GM18499 (cell line): ENCODE measurements around the gene SERPINA9.
"Not testable (repeated sequence)": the region's sequence is repeated elsewhere in the genome, so short reads cannot be mapped to it uniquely, and the experiment has no call there.

Source experiments
- ATAC-seq: cut with Tn5 transposase; IDR thresholded peaks from one replicate; pipeline ENCODE4 v1.9.1; 2021; ENCODE audit warnings: moderate number of reproducible peaks; ENCODE audit not compliant: insufficient read depth, unreplicated experiment

Gene SERPINA9

DNA sequence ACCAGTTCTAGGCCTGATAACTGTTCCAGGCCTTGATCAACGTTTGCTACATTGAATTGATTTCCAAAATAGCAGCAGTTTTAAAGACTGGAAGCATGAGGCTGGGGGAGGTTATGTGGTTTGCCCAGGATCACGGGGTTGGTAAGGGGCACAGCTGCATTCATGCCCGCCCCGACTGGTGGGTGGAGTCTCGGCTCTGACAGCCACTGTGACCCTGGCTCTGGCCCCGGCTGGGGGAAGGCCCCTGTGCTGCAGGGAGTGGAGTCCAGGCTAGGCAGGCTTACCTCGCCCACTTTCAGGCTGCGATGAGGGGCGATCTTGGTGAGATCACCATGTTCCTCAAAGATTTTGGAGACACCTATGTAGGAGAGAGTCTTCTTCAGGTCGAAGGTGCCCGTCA lies 13.3 kb upstream of the SERPINA9 start:
- no peak for ATAC-seq

DNA sequence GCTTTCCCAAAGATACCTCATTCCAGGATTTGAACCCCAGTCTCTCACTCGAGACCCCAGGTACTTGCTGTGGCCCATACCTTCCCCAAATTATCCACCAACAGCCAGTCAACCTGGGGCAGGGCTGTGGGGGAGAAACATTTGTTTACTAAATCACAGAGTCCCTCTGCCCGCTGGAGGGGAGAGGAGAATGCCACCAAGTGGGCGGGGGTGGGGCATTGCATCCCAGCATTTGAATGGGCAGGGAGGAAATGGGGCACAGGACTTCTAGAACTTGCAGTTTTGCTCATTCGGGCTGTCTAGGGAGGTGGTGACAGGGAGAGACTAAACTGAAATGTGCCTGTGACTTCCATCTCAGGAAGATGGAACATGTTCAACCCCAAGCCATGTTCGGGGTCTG lies 10.9 kb upstream of the SERPINA9 start:
- ATAC-seq, result no peak

DNA sequence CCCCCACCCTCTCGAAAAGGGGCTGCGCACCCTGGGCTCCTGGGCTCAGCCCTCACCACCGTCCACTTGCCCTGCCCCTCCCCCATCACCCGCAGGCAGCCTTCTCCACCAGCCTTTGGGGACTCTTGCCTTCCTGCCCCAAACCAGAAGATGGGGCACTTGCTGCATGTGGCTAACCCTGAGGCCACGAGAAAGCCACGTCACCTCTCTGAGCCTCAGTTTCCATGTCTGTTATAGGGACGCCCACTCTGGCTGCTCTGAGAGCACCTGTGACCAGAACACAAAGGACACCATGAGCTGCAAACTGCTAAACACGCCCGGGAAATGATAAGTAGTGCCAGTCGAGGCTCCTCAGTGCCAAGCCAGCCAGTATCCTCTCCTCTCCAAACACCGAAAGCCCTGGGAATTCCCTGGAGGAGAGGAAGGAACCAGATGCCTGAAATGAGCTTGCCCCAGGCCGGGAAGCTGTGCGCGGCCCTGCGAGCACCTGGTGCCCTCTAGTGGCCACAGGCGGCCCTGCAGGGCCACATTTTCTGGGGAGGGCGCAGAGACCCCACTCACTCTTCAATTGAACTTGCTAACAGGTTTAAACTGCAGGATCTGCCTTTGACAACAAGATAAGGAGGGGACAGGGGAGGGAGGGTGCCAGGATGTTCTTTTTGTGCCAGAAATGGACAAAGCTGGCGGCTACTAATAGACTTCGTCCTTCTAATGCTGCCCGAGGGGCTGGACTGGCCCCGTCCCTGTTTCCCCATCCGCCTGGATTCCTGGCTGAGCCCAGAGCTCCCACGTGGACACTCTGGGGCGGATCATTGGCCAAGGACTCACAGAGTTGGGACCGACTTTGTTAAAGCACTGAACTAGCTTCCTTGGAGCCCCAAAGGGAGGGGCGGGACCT lies 10.2 kb upstream of the SERPINA9 start:
- no peak for ATAC-seq

DNA sequence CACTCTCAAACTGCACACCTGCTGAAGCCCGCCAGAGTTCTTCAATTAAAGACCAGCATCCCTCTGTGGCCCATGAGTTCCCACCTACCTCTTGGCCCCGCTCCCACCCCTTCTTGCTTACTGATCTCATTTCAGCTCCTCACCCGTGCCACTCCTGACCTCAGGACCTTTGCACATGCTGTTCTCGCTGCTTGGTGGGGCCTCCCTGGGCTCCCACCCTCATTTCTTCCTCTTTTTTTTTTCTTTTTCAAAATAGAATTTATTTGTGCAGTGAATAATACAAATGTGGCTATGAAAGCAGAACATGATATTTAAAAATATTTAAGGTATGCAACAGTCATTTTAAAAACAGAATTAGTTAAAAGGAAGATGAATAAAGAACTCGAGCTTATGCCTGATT lies 8.5 kb upstream of the SERPINA9 start:
- no peak for ATAC-seq

DNA sequence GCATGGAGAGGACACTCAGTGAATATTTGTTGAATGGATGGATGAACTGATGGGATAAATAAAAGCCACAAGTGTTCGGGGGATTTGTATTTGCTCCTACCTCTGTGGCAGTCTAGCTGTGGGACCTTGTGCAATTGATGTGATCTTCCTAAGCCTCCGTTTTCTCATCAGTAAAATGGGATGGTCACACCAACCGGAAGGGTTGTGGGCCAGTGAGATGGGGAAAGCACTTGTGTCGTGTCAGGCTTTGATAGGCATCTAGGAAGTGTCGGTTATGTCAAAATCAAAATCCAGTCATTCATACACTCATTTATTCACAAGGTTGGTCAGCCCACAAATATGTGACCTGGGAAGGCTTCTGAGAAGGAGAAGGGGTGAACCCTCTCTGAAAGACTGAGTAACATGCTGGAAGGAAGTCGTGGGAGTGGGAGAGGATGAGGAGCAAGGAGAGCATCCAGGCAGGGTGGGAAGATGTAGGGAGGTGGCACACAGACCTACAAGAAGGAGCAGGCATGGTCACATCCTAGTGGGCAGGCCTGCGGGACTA lies 7.8 kb upstream of the SERPINA9 start:
- ATAC-seq, result no peak

DNA sequence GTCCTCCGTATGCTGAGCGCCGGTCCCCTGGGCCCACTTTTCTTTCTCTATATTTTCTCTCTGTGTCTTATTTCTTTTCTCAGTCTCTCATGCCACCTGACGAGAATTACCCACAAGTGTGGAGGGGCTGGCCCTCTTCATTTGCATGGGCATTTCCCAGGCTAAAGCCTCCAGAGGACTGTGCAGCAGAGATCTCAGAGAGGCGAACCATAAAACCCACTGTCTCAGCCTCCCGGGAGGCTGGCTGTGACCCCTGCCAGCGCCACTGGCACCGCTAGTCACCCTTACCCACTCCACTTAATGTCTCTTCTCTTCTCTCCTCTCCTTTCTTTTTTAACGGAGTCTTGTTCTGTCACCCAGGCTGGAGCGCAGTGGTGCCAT lies 7.1 kb upstream of the SERPINA9 start:
- ATAC-seq, result no peak

DNA sequence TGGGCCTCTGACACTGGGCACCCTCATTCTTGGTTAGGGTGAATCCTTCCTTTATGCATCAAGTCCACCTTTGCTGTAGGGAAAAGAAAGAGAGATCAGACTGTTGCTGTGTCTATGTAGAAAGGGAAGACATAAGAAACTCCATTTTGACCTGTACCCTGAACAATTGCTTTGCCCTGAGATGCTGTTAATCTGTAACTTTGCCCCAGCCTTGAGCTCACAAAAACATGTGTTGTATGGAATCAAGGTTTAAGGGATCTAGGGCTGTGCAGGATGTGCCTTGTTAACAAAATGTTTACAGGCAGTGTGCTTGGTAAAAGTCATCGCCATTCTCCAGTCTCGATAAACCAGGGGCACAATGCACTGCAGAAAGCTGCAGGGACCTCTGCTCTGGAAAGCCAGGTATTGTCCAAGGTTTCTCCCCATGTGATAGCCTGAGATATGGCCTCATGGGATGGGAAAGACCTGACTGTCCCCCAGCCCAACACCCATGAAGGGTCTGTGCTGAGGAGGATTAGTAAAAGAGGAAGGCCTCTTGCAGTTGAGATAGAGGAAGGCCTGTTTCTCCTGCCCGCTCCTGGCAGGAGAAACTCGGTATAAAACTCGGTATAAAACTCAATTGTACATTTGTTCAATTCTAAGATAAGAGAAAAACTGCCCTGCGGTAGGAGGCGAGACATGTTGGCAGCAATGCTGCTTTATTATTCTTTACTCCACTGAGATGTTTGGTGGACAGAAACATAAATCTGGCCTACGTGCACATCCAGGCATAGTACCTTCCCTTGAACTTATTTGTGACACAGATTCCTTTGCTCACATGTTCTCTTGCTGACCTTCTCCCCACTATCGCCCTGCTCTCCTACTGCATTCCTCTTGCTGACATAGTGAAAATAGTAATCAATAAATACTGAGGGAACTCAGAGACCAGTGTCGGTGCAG lies 6.4 kb upstream of the SERPINA9 start:
- ATAC-seq, result not testable (repeated sequence)

DNA sequence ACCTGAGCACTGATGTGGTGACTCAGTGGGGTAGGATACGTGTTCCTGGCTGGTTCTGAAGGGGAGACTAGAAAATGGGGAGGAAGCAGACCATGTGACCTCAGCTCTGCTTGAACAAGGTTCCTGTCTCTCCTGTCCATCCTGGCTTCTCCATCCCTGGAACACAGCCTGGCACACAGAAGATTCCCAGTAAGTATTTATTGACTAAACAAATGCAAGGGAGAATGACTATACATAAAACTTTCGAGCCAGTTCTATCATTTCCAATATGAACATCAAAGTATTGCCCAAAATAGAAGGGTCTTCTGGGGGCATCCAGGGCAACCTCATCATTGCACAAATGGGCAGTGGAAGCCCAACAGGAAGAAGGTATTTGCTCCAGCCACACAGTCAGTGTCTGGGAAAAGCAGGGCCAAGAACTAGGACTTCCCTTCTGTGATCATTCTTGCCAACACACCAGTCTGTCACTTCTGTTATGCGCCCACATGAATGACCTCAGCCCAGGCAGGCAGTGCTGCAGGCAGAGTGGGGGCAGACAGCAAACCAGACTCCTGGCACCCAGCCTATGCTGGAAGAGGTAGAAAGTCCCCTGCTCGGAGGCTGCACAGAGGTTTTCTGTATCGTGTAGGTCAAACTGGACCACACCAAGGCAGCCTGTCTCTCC lies 5.6 kb upstream of the SERPINA9 start:
- ATAC-seq, result no peak

DNA sequence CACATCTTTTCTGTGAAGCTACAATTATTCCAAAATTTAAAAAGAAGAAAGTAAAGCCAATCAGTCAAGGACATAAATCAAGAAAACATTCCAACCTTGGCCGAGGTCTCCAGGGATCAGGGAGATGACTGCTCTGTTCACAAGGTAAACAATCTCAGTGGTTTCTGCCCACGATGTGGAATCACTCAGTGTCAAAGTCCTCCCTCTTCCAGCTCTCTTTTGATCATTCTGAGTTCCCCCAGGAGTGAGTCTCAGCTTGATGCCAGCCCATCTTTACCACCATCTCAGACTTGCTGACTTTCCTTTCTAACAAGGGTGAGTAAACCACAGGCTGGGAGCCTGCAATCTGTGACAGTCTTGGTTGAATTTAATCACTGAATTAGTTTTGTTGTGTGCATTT lies 4.8 kb upstream of the SERPINA9 start:
- ATAC-seq, result no peak

DNA sequence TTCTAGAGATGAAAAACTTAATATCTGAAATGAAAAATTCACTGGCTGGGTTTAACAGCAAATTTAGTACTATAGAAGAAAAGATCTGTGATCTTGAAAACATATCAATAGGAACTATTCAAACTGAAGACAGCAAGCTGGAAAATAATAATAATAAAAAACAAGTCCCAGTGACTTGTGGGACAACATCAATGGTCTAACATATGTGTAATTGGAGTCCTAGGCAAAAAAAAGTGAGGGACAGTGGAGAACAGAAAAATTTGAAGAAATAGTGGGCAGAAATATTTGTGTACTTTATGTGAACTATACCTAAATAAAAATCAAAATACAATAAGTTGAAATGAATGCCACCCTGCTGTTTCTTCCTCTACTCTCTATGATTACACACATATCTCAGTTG lies 2.4 kb upstream of the SERPINA9 start:
- no peak for ATAC-seq

DNA sequence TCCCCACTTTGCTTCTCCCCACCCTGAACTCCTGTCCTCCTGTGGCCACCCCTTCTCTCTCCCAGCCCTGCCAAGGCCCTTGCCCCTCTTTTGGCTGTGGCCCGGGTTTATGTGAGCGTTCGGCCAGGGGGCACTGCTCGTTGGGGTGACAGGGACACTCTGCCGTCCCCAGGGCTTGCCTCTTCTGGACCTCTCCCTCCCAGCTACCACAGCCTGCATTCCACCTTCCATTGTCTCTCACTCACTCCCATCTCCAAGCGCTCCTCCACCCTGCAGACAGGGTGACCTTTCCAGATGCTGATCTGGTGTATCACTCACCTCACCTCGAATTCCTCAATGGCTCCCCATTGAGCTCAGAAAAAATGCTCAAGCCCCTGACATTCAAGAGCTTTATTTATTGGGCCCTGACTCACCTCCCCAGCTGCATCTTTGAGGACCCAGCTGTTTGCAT lies 1.4 kb downstream of the SERPINA9 start:
- no peak for ATAC-seq

DNA sequence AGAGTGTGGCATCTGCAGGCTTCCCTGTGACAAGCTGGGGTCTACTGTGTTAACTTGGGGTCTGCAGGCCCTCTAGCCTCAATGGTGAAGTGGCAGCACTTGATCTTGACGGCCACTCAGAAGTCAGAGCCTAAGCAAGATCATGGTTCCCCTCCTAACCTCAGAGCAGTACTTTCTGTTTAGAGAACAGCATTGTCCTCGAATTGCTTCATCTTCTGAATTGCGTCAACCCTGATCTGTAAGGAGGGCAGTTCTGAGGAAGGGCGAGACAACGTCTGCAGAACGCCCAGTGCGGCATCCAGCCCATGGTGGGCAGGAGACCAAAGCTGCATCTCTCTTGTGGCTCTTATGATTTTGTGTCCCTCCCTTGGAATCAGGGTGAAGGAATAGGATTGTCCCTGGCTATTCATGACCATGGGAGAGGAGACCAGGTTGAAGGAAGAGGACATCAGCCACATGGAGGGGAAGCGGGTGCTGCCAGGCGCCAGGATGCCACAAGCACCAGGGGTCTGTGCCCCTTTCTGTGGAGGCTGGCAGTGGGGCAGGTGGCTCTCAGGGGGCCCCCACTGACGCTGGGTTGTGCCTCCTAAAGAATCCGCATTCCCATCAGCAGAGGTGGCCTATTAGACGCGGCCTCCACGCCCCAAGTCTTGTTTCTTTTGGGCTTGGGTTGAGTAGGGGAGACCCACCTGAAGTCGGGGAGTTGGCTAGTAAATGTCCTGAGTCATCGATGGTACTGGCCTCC lies 2.2 kb downstream of the SERPINA9 start:
- ATAC-seq, result no peak

DNA sequence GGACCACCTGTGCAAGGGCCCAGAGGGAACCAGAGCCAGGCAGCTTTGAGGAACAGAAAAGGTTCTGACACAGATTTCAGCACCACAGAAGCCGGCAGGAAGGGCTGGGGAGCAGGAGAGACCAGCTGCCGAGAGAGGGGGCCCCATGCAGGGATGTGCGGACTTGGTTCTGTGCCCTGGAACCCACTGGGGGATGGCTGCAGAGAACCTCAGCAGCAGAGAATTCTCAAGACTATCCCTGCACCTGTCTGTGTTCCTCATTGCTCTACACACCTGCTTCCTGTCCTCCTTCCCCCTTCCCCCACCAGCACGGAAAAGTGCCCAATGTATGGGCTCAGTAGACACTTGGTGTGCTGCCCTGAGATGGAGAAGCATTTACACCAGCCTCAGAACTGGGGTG lies 3.2 kb downstream of the SERPINA9 start:
- ATAC-seq, result no peak

DNA sequence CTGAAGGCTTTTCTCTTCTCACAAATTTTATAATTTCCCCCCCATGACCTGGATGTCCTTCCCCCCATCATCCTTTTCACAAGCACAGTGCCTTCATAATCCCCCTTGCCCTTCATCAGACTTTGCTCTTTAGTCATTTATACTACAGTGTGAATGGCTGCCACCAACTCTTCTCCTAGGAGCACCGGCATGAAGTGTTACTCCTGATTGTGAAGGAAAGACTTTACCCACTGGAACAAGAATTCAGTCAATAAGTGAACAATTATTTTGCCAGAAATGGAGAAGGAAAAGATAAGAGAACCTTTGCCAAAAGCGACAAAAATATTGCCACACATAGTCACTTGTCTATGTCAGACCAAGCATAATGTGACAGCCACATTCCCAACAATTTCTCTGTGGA lies 5.0 kb downstream of the SERPINA9 start:
- no peak for ATAC-seq

DNA sequence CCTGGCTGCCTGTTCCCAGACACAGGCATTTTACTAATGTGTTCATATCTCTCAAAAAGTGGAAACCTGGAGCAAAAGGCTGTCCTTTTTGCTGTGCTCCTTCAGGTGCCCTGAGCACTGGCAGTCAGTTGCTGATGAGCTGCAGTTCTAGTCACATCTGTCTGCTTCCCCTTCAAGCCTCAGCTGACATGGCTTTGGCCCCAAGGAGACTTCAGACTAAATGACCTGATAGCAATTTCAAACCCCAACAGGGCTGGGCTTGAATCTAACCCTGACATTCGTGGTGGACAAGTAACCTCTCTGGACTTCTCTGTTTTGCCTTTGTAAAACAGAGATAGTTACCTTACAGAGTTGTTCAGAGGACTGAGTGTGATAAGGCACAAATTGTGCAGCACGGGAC lies 5.7 kb downstream of the SERPINA9 start:
- ATAC-seq, result no peak

DNA sequence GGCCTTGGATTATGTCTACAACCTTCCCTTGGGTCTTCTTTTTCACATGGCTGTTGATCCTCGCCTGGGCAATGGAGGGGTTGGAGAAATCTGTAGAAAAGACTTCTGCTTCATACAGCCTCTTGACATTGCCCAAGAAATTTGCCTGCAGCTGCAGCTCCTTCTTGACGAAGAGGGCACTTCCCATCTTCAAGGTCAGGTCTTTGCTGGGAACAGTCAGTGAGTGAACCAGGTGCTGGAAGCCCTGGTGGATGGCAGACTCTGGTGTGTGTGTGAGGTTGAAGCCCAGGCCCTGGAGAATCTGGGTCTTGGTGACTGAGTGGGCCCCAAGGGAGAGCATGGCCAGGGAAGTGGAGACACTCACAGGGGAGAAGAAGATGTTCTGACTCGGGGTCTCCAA lies 6.7 kb downstream of the SERPINA9 start:
- no peak for ATAC-seq

DNA sequence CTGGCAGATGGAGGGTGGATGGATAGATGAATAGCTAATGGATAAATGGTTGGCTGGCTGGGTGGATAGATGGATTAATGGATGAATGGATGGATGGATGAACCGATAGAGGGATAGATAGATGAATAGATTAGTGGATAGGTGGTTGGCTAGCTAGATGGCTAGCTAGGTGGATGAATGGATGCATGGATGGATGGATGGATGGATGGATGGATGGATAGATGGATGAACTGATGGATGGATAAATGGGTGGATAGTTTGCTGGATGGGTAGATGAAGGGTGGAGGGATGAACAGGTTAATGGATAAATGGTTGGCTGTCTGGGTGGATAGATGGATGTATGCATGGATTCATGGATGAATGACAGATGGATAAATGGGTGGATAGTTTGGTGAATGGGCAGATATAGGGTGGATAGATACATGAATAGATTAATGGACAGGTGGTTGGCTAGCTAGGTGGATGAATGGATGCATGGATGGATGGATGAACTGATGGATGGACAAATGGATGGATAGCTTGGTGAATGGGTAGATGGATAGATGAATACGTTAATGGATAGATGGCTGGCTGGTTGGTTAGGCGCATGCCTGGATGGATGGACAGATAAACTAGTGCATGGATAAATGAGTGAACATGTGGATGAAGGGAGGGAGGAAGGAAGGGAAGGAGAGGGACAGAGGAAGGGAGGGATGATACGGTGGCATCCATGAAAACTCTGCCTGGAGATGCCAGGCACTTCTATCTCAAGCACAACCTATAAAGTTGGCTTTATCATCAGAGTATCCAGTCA lies 8.1 kb downstream of the SERPINA9 start:
- ATAC-seq, result no peak

DNA sequence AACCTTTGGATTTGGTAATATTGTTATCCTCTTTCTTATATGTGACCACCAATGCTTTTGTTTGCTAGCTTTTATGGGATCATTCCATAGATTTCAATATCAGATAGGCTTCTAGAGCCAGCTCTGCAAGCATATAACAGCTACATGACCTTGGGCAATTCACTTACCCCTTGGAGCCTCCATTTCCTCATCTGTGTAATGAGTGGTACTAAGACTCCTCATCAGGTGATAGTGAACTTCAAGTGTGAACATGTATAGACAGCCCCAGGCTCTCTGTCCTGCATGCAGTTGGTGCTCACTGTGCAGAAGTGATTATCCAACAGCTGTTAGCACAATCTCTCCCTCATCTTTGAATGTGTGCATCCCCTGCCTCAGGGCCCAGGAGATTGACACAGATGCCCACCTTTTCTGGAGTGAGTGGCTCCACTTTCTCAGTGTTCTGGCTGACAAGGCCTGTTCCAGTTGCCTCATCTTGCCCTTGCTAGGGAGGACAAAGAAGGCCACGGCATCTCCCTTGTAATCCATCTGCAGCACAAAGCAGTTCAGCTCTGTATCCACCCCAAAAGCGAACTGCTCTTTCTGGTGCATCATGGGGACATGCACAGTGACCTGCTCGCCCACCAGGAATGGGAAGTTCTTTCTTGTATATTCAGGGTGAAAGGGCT lies 9.2 kb downstream of the SERPINA9 start:
- ATAC-seq, result no peak
